A673 (cell line): ENCODE results near the gene PNPLA3.

Experiments
- EZH2 ChIP-seq: fragments of 200-600 bp; sonication (generic); IDR thresholded peaks from 2 replicates; pipeline ENCODE4 v1.6.1; 2017; ENCODE audit warnings: borderline replicate concordance, low read depth, mild to moderate bottlenecking, mixed read lengths, antibody characterized with exemption, low read length; ENCODE audit not compliant: poor library complexity, severe bottlenecking
- TF ChIP-seq, protein P1 (sequence below): fragments of 300-800, 200-600 bp; sonication (generic); conservative IDR thresholded peaks from 2 replicates; pipeline ENCODE4 v1.5.1; 2017; ENCODE audit warnings: low read depth, mild to moderate bottlenecking, antibody characterized with exemption, low read length, moderate library complexity, mixed read lengths

DNA sequence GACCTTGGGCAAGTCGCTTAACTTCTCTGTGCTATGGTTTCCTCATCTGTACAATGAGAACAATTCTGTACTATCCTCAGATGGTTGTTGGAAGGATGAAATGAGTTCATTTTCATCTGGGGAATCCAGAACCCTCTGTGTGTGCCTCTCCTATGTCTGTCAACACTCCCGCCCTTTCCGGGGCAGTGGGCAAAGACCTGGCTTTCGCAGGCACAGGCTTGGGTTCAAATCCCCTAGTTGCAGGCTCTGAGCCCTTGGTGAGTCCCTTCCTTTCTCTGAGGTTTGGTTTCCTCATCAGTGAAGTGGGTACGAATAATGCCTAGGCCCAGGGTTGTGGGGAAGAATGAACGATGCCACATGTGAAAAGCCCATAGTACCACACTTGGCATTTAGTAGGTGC lies 37.8 kb upstream of the PNPLA3 start:
- TF ChIP-seq, protein P1, sequence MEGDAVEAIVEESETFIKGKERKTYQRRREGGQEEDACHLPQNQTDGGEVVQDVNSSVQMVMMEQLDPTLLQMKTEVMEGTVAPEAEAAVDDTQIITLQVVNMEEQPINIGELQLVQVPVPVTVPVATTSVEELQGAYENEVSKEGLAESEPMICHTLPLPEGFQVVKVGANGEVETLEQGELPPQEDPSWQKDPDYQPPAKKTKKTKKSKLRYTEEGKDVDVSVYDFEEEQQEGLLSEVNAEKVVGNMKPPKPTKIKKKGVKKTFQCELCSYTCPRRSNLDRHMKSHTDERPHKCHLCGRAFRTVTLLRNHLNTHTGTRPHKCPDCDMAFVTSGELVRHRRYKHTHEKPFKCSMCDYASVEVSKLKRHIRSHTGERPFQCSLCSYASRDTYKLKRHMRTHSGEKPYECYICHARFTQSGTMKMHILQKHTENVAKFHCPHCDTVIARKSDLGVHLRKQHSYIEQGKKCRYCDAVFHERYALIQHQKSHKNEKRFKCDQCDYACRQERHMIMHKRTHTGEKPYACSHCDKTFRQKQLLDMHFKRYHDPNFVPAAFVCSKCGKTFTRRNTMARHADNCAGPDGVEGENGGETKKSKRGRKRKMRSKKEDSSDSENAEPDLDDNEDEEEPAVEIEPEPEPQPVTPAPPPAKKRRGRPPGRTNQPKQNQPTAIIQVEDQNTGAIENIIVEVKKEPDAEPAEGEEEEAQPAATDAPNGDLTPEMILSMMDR: no peak
- TF ChIP-seq EZH2: no peak
